Measurements from ENCODE around the gene SOX14. TPM values are rescaled to one million over a fixed set of nuclear protein-coding genes. Genes with fewer than 3 reads are reported as not detected.

Gene SOX14
- total RNA-seq, 2 experiments from 2014 or later, result not detected

DNA sequence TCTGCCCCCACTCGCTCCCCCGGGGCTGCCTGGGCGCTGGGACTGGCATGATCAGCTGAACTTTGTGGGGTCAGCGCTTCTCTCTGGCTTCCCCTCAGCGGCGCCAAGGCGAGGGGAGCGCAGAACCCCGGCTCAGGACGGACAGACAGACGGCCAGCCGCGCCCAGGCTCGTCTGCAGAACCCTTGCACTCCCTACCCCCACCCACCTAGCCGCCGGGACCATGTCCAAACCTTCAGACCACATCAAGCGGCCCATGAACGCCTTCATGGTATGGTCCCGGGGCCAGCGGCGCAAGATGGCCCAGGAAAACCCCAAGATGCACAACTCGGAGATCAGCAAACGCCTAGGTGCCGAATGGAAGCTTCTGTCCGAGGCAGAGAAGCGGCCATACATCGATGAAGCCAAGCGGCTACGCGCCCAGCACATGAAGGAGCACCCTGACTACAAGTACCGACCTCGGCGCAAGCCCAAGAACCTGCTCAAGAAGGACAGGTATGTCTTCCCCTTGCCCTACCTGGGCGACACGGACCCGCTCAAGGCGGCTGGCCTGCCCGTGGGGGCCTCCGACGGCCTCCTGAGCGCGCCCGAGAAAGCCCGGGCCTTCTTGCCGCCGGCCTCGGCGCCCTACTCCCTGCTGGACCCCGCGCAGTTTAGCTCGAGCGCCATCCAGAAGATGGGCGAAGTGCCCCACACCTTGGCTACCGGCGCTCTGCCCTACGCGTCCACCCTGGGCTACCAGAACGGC lies 621 bp downstream of the SOX14 start:
- ATAC-seq (no peak), DNase-seq (no peak)
- CTCF ChIA-PET, result no interaction called here
- no peak overlapping the region for H3K27ac Mint-ChIP-seq
- H3K9me3 Mint-ChIP-seq (ENCODE audit: low read depth), result no peaks in the 10 kb centered on the region
- H3K4me1 Mint-ChIP-seq, result peaks cover 3% of the 10 kb centered on the region
- peaks cover 3% of the 10 kb centered on the region for H3K36me3 Mint-ChIP-seq
- no peak overlapping the region for H3K4me3 Mint-ChIP-seq
- peaks cover 94% of the 10 kb centered on the region for H3K27me3 Mint-ChIP-seq

DNA sequence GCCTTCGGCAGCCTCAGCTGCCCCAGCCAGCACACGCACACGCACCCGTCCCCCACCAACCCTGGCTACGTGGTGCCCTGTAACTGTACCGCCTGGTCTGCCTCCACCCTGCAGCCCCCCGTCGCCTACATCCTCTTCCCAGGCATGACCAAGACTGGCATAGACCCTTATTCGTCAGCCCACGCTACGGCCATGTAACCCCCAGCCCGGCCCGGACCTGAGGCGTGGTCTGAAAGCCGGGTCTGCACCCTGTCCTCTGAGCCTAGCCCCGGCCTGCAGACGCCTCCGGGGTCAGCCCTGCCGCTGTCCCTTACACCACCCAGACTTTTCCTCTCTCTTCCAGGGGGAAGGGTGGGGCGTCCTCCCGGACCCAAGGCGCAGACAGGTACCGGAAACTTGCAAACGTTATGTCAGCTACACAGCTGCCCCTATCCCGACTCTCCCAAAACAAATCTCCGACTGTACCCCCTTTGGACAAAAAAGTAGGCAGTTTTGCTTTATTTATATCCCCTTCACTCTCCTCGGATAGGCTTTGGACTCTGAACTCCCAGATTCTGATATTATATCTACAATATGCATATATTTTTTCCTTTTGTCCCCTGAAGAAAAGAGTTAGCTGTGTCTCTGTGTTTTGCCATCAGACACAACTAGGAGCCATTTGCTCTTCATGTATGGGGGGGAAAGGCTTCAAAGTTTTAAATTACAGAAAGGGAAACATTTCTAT lies 1.4 kb downstream of the SOX14 start:
- peak overlapping the region; percentile 50 for H3K27ac Mint-ChIP-seq
- no peak overlapping the region for H3K4me3 Mint-ChIP-seq
- DNase-seq, result no peak
- H3K4me1 Mint-ChIP-seq, result peaks cover 5% of the 10 kb centered on the region
- CTCF ChIA-PET, result no interaction called here
- peaks cover 6% of the 10 kb centered on the region for H3K36me3 Mint-ChIP-seq
- no peaks in the 10 kb centered on the region for H3K9me3 Mint-ChIP-seq (ENCODE audit: low read depth)
- H3K27me3 Mint-ChIP-seq, result peaks cover 96% of the 10 kb centered on the region
- no peak for ATAC-seq

DNA sequence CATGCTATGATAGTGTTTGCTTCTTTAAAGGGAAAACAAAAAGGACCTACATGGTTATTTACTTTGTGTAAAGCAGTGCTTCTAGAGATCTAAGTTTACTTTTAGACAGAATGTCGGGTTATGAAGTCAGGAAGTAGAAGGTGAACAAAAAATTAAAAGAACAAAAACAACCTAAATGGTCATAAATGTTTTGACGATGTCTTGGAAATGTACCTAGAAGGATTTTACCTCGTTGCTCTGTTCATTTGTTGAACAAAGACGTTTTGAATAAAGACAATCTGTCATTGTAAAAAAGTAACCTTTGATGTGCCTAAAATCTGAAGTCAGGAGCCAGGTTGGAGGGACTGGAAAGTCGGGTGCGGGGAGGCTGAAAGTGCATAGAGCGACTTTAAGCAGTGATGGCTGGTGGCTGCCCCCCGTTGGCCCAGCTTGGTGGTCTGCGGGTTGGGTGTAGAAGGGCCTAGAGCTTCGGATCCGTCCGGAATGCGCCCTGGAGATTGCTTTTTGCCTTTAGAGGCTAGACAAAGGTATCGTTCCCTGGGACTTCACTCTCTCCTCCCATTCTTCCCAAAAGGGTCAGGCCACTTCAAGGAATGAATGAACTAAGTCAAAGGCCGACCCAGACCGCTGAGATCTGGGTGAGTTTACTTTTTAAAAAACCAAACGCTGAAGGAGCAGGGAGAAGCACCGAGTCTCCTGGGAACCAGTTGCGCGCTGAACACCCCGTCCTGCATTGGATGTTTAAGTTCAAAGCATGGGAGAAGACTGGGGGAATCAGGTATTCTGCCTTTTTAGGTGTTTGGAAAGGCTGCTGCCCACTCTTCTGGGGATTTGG lies 2.1 kb downstream of the SOX14 start:
- peaks cover 5% of the 10 kb centered on the region for H3K4me1 Mint-ChIP-seq
- no peak for ATAC-seq
- no peak for DNase-seq
- no peak overlapping the region for H3K27ac Mint-ChIP-seq
- H3K9me3 Mint-ChIP-seq (ENCODE audit: low read depth), result no peaks in the 10 kb centered on the region
- H3K36me3 Mint-ChIP-seq, result peaks cover 6% of the 10 kb centered on the region
- peaks cover 95% of the 10 kb centered on the region for H3K27me3 Mint-ChIP-seq
- CTCF ChIA-PET, result no interaction called here
- no peak overlapping the region for H3K4me3 Mint-ChIP-seq

DNA sequence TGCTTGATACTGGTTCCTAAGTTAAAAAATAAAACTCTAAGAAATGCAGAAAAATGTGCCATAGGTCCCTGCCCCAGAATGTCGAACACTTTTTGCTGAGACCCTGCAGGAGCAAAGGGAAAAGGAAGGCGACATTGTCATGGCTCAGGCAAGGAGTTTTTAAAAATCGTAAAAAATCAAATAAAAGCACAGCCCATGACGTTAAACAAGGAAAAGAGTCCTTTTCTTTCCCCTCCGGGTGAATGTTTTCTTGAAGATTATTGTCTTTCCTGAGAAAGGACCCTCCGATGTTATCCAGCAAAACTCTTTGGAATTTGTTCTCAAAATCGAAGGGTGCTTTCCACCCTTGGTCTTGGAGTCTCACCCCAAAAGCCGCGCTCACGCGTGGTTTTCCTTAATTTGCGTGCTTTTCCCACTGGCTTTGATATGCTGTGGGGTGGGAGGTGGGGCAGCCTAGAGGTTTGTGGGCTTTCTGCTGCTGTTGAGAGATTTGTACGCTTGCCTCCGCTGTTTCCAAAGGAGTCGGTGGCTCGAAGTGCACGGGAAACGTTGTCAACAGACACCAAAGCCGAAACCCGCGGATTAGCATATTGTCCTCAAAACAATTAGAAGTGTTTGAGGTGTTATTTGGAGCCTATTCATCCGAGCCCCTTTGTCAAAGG lies 2.9 kb downstream of the SOX14 start:
- no peak overlapping the region for H3K4me3 Mint-ChIP-seq
- H3K27me3 Mint-ChIP-seq, result peaks cover 95% of the 10 kb centered on the region
- H3K4me1 Mint-ChIP-seq, result peaks cover 10% of the 10 kb centered on the region
- no peak overlapping the region for H3K27ac Mint-ChIP-seq
- CTCF ChIA-PET, result no interaction called here
- peaks cover 8% of the 10 kb centered on the region for H3K36me3 Mint-ChIP-seq
- no peaks in the 10 kb centered on the region for H3K9me3 Mint-ChIP-seq (ENCODE audit: low read depth)
- ATAC-seq, result no peak
- no peak for DNase-seq

DNA sequence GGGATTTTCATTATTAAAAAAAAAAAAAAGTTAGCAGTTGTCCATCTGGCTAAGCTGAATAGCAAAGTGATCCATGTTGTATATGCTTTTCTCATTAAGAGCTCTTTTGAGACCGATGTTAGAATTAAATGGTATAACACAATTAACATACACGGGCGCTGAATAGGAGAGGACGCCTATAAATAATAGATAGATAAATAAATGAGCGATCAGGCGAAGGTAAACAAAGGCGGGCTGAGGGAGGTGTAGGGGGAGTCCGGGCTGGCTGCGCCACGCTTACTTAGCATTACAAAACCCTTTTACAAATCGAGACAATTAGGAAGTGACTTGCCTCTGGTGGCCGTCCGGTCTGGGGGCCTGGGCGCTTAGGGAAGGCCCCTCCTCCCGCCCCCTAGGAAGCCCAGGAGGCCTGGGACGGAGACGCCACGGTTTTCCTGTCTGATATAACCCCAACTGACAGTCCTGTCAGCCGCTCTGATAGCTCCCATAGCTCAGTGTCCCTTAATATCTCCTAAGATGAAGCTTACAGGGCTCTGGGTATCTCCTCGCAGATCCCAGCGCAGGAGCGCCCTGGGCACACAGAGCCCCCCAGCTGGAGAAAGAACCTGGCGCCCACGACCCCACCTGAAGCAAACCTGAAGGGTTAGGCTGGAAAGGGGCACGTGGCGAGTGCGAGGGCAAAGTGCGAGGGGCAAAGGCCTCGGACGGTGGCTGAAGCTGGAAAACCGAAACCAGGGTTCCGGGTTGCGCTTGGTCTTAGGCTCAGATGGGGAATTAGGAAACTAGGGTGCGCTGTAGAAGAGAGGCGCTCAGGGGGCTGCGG lies 3.6 kb downstream of the SOX14 start:
- no peak overlapping the region for H3K27ac Mint-ChIP-seq
- ATAC-seq (no peak), DNase-seq (no peak)
- no peaks in the 10 kb centered on the region for H3K9me3 Mint-ChIP-seq (ENCODE audit: low read depth)
- peaks cover 10% of the 10 kb centered on the region for H3K4me1 Mint-ChIP-seq
- H3K36me3 Mint-ChIP-seq, result peaks cover 8% of the 10 kb centered on the region
- H3K27me3 Mint-ChIP-seq, result peaks cover 95% of the 10 kb centered on the region
- no peak overlapping the region for H3K4me3 Mint-ChIP-seq
- CTCF ChIA-PET, result no interaction called here

DNA sequence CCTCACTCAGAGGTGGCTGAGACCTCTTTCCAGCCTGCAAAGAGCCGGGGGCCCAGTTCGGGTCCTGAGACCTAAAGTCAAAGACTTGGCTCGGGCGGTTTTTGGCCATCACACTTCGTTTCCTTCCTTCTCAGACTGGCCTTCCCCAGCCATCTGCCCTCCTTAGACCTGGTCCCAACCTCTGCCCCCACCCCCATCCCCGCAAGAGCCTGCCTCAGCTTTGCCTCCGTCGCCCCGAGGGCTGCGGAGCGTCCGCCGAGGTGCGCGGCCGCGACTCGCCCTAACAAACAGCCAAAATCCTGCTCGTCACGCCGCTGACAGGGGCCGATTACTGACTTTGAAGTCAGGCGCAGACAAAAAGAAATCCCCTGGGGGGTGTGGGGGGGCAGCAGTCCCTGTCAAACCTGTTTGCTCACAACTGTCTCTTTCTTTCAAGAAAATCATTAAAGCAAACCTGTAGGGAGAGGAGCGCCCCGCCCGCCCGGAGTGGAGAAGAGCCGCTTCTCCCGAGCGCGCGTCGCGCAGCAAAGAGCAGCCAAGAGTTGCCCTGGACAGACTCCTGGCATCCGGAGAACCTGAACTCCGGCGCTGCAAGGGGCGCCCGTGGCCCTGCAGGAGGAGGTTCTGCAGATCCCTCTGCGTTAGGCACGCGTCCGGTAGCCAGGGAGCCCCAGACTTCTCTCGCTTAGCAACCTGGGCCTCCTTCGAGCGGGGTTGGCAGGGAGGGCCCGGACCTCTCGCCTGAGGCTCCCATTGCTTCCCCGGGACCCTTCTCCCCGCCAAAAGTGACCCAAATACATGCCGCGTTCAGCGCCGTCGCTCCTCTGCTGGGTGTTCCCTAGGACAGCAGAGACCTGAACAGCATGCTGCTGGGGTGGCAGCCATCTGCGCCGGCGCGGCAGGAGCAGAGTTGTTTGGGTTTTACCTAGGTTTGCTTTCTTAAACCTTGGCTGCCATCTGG lies 4.5 kb downstream of the SOX14 start:
- ATAC-seq, result no peak
- CTCF ChIA-PET, result no interaction called here
- Mint-ChIP-seq H3K27ac (no peak overlapping the region), H3K27me3 (peaks cover 95% of the 10 kb centered on the region), H3K4me3 (no peak overlapping the region), H3K36me3 (peaks cover 8% of the 10 kb centered on the region), H3K9me3 (ENCODE audit: low read depth) (no peaks in the 10 kb centered on the region), H3K4me1 (peaks cover 10% of the 10 kb centered on the region)
- no peak for DNase-seq

DNA sequence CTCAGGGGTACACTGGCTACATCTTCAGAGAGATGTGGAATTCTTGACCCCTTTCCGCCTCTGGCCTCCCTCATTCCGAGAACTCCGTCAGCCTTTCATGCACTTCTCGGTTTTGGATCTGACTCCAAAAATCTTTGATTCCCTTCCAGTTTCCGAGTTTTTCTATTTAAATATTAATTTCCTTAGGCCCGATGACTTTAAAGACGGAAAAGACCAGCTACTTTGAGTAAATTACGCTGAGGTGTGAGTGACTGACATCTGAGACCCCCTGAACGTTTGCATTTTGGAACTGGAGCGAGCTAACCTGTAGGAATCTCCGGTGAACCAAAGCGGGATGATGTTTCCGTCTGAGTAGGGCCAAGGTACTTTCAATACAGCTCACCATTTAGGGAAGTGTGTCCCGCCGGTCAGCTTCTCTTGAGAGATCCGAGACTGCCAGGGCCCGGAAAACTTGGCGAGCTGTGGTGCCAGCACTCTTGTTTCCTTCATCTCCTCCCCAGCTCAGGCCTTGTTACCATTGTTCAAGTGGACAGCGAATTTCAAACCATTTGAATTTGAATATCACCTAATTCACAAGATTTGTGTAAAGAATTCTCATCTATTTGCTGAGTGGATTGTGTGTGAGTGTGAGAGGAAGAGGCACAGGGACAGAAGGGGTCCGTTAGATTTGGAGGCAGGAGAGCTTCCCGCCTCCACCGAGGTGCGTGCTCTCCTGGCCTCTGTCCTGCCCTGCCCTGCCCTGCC lies 5.4 kb downstream of the SOX14 start:
- Mint-ChIP-seq H3K36me3 (peaks cover 8% of the 10 kb centered on the region), H3K27ac (no peak overlapping the region), H3K4me3 (no peak overlapping the region), H3K4me1 (peaks cover 8% of the 10 kb centered on the region), H3K27me3 (peaks cover 96% of the 10 kb centered on the region), H3K9me3 (ENCODE audit: low read depth) (no peaks in the 10 kb centered on the region)
- no peak for ATAC-seq
- no peak for DNase-seq
- CTCF ChIA-PET, result no interaction called here

DNA sequence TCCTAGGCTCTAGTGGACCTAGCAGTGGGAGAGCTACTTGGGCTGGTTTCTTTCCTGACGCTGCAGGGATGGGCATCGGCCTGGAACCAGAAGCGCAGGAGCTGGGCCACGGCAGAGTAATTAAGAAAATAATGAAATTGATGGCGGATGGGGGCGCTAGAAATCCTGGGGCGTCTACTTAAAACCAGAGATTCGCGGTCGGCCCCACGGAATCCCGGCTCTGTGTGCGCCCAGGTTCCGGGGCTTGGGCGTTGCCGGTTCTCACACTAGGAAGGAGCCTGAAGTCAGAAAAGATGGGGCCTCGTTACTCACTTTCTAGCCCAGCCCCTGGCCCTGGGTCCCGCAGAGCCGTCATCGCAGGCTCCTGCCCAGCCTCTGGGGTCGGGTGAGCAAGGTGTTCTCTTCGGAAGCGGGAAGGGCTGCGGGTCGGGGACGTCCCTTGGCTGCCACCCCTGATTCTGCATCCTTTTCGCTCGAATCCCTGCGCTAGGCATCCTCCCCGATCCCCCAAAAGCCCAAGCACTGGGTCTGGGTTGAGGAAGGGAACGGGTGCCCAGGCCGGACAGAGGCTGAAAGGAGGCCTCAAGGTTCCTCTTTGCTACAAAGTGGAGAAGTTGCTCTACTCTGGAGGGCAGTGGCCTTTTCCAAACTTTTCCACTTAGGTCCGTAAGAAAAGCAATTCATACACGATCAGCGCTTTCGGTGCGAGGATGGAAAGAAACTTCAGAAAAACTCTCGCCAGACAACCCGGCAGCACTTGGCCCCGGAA lies 6.1 kb downstream of the SOX14 start:
- ATAC-seq (no peak), DNase-seq (no peak)
- H3K27ac Mint-ChIP-seq, result no peak overlapping the region
- H3K4me1 Mint-ChIP-seq, result peaks cover 8% of the 10 kb centered on the region
- CTCF ChIA-PET, result no interaction called here
- H3K9me3 Mint-ChIP-seq (ENCODE audit: low read depth), result no peaks in the 10 kb centered on the region
- H3K4me3 Mint-ChIP-seq, result no peak overlapping the region
- H3K27me3 Mint-ChIP-seq, result peaks cover 96% of the 10 kb centered on the region
- H3K36me3 Mint-ChIP-seq, result peaks cover 8% of the 10 kb centered on the region

DNA sequence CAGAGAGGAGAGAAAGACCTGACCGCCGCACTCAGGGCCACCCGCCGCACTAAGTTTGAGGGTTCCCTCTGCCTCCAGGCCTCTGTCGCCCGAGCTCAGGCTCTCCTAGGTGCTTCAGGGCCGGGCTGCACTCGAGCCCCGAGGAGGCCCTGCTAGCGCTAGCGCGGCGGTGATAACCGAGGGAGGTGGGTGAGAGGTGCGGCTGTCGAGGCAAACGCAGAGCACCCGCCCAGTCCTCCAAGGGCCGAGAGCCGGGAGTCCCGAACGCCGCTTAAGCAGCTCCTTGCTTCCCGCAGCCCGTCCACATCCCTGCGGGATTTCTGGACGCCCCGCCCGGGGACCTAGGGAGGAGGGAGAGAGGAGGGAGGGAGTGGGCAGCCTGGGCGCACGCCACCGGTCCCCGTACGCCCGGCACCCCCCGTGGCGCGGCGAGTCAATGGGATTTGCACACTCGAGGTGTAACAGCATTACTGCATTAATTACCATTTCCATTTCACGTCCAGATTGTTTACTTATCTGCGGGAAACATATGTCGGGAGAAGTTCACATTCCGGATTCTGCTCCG lies 6.8 kb downstream of the SOX14 start:
- Mint-ChIP-seq H3K9me3 (ENCODE audit: low read depth) (no peaks in the 10 kb centered on the region), H3K27me3 (peaks cover 93% of the 10 kb centered on the region), H3K36me3 (peaks cover 5% of the 10 kb centered on the region), H3K27ac (no peak overlapping the region), H3K4me3 (no peak overlapping the region), H3K4me1 (peaks cover 8% of the 10 kb centered on the region)
- CTCF ChIA-PET, result no interaction called here
- DNase-seq (no peak), ATAC-seq (no peak)

DNA sequence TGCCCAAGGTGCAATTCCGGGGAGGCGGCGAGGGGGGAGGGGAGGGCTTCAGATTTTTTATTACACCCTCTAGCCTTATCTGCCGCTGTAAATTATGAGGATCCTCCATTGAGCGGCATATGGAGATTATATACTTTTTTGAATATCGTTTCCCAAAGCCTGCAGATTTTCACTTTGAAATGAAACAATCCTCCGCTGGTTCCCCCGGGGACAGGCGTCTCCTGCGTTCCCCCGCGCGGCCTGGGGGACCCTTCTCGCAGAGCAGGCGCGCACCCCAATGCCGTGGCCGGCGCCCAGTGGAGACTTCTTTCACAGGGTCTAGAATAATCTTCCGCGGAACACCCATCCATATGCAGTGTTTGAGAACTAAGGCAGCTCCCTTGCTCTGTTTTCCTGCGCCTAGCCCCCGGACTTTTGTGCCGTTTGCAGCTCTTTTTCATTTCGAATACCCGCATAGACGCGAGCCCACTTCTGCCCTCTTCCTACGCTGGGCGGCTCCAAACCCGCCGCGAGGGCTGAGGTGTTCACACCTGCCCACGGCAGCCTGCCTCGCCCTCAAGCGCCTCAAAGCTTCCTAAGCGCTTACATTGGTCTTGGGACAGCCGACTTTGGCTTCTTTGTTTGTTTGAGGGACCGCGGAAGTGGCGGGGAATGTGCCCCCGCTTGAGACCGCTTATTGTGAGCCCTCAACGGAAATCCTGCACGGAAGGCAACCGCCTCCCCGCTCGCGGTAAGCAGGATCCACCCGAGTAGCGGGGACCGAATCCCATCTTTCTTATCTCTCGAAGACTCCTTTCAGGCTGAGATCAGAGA lies 7.5 kb downstream of the SOX14 start:
- H3K4me1 Mint-ChIP-seq, result peaks cover 8% of the 10 kb centered on the region
- H3K4me3 Mint-ChIP-seq, result no peak overlapping the region
- no peaks in the 10 kb centered on the region for H3K9me3 Mint-ChIP-seq (ENCODE audit: low read depth)
- CTCF ChIA-PET, result no interaction called here
- peaks cover 5% of the 10 kb centered on the region for H3K36me3 Mint-ChIP-seq
- peaks cover 86% of the 10 kb centered on the region for H3K27me3 Mint-ChIP-seq
- no peak overlapping the region for H3K27ac Mint-ChIP-seq
- ATAC-seq (no peak), DNase-seq (no peak)

All from activated CD8-positive, alpha-beta memory T cell treated with anti-CD3 and anti-CD28 coated beads, Interleukin-2, amount 10 ng/mL, durations not matched to agents 7 days and 5 days (primary cell).